Thymus (tissue), 11 donors: ENCODE data around the gene WFS1. TPM values are rescaled to one million over a fixed set of nuclear protein-coding genes. Genes with fewer than 3 reads are reported as not detected.

Source experiments
- DNase-seq, 9 donors: peaks; one replicate each; pipeline ENCODE4 v3.0.0-alpha.2; 2013; ENCODE audit warnings: low spot score in 9 of 9, low read depth in 6 of 9, missing footprints in 1 of 9
- H3K27ac ChIP-seq, 2 donors: one replicate each; pipeline ENCODE4 v1.5.1; 2013; ENCODE audit warnings: control low read depth in 1 of 2, low read depth in 1 of 2, low read length in 1 of 2, mild to moderate bottlenecking in 1 of 2, moderate library complexity in 1 of 2
- H3K27me3 ChIP-seq, 2 donors: one replicate each; pipeline ENCODE4 v1.5.1; 2013; ENCODE audit warnings: low read length in 1 of 2; ENCODE audit not compliant: control insufficient read depth in 2 of 2, insufficient read depth in 1 of 2
- H3K36me3 ChIP-seq, 2 donors: one replicate each; pipeline ENCODE4 v1.5.1; 2013; ENCODE audit warnings: low read length in 1 of 2, mild to moderate bottlenecking in 1 of 2, moderate library complexity in 1 of 2; ENCODE audit not compliant: control insufficient read depth in 2 of 2, insufficient read depth in 2 of 2
- H3K4me1 ChIP-seq, 2 donors: one replicate each; pipeline ENCODE4 v1.5.1; 2013; ENCODE audit warnings: low read length in 2 of 2; ENCODE audit not compliant: control insufficient read depth in 2 of 2, insufficient read depth in 2 of 2
- H3K4me3 ChIP-seq, 2 donors: one replicate each; pipeline ENCODE4 v1.5.1; 2013; ENCODE audit warnings: low read length in 2 of 2, control low read depth in 1 of 2, mild to moderate bottlenecking in 1 of 2
- H3K9me3 ChIP-seq, 2 donors: one replicate each; pipeline ENCODE4 v1.5.1; 2013; ENCODE audit warnings: low read length in 1 of 2, mild to moderate bottlenecking in 1 of 2; ENCODE audit not compliant: control insufficient read depth in 2 of 2, insufficient read depth in 1 of 2
- WGBS: extraction: QIAGEN DNeasy Blood & Tissue Kit; methylation state at CpG from one replicate; pipeline ENCODE4 v1.1.7; 2013; 5-methylcytosine and 5-hydroxymethylcytosine counted together
- polyA plus RNA-seq: library from polyadenylated mRNA; stranded (reverse); fragments of 200-250 nt; gene quantifications from one replicate; pipeline ENCODE4 v1.2.3, GENCODE V29; 2013
- total RNA-seq: library from RNA; stranded (reverse); fragments of 120-200 nt; gene quantifications from one replicate; pipeline ENCODE4 v1.2.4, GENCODE V29; 2013
- donor health status: healthy.

WFS1 gene
- total and polyA plus RNA-seq, 2 donors, result 1.5 to 5.1 TPM

DNA sequence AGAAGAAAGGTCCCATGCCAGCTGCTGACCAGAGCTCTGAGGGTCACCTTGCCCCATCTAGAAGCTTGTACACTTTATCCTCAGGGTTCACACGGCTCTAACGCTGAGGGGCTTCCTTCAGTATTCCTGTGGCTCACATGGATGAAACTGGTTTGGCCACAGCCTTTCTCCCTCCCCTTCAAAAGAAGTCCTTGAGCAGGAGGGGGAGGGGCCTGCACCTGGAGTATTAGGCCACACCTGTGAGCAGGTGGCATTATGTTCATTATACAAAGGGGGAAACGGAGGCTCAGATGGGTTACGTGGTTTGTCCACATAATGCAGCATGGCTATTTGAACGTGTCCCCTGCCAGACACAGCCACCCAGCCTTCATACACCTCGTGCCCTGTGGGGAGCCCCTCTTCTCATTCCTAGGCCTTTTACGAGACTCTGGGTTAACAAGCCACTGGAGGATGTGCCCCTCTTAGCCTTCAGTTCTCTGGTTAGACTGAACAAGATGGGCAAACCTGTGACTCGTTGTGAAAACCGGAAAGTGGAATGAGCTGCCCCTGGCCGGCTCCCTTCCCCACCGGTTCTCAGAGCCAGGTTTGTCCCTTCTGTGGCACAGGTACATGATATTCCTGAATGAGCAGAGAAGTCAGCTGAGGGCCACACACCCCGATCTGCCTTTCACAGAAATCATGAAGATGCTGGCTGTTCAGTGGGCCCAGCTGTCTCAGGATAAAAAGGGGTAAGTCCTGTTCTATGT is 42.1 kb upstream of the WFS1 start:
- 74% methylated on average over 12 of the region's 12 CpGs for WGBS
- no peak for DNase-seq

DNA sequence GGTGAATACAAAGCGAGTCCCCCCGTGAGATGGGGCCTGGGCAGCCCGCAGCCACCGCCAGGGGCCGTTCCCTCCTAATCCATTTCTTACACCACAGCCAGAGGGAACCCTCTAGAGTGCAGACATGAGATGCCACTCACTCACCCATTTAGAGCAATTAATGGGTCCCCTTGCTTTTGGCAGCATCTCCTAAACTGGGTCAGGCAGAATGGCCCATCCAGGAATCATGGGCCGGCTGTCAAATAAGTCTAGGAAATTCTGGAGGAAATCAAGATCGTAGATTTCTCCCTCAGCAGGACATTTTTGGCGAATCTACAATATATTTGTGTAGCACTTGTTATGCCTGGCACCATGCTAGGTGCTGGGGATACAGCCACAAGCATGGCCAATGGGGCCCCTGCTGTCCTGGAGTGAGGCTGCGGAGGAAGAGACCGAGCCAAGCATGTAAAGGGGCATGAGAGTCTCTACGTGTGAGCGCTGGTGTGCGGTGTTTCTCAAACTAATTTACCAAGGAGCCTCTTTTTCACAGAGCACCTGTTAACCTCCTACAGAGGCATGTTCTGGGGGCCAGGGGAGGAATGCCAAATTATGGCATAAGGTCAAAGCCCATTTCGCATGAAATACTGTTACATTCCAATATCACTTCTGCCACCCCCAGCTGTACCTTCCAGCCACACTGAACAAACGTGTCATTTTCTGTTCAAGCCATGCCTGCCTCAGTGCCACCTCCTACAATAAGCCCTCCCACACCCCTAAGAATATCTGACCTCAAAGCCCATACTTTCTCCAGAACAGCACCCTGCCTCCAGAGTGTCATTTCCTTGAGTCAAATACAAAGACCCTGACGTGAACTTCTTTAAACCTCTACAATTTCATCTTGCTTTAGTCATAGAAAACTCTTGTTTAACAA is 41.2 kb upstream of the WFS1 start:
- H3K27me3 ChIP-seq, result peaks cover 0 to 5% of the 10 kb centered on the region in 2 donors
- no peak overlapping the region for H3K4me3 ChIP-seq
- no peak for DNase-seq
- no peaks in the 10 kb centered on the region for H3K4me1 ChIP-seq
- WGBS, result 90% methylated on average over 16 of the region's 16 CpGs
- H3K36me3 ChIP-seq, result no peaks in the 10 kb centered on the region
- no peaks in the 10 kb centered on the region for H3K9me3 ChIP-seq
- no peak overlapping the region for H3K27ac ChIP-seq

More for the DNA sequence above, 42.1 kb upstream of the WFS1 start:
- H3K36me3 ChIP-seq, result no peaks in the 10 kb centered on the region
- H3K27me3 ChIP-seq, result peaks cover 0 to 10% of the 10 kb centered on the region in 2 donors
- H3K4me1 ChIP-seq, result no peaks in the 10 kb centered on the region
- H3K27ac ChIP-seq, result no peak overlapping the region
- H3K9me3 ChIP-seq, result peaks cover 0 to 3% of the 10 kb centered on the region in 2 donors
- no peak overlapping the region for H3K4me3 ChIP-seq

DNA sequence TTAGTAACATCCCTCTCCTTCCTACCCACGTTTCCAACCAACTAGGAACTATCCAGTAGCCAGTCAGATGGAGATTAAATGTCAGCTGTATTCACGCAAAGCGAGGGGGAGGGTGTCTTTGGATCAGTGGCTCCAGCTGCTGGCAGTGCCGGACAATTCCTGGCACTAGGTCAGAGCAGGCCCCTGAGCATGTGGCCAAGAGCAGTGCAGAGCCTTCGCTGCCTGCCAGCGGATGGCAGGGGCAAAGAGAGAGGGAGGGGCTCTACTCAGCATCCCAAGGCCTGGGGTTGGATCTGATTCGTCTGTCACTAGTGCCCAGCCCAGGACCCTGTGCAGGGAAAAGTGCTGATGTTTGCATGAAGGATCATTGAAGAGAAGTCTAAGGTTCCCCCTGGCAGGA is 40.6 kb upstream of the WFS1 start:
- H3K27me3 ChIP-seq, result peaks cover 0 to 4% of the 10 kb centered on the region in 2 donors
- no peaks in the 10 kb centered on the region for H3K4me1 ChIP-seq
- H3K4me3 ChIP-seq, result no peak overlapping the region
- WGBS, result 73% methylated on average over 7 of the region's 7 CpGs
- no peaks in the 10 kb centered on the region for H3K36me3 ChIP-seq
- no peak overlapping the region for H3K27ac ChIP-seq
- no peaks in the 10 kb centered on the region for H3K9me3 ChIP-seq
- no peak for DNase-seq

DNA sequence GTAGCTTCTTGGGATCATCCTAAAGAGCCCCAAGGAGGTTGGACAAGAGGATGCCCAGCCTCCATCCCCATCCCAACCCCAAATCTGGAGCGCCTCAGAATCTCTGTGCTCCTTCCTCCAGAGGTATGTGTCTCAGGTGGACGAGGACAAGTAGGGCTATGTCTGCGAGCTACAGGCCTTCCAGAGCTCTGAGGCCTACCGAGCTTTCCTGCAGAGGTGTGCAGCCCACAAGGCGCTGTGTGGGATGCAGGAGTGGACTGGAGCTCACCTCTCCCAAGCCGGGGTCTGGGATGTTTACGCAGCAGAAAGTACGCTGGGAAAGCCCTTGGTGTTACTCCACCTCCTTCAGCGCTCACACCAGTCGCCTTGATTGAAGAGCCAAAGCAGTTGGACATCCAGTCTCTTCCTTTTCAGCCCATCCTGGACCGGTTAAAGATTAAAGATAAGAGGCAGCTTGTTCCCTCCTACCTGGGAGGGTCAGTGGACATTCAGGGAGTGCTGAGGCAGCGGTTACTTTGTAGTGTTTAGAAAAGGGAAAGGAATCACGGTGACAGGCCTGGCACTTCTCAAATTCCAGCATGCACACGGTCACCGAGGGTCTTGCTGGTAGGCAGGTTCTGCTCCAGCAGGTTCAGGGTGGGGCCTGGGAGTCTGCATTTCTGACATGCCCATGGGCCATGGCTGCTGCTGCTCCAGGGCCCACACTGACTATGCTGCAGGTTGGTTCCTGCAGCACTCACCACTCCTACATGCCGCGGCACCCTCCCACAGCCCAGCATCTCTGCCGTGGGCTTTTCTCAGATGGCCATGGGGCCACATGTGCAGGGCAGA is 39.8 kb upstream of the WFS1 start:
- no peaks in the 10 kb centered on the region for H3K4me1 ChIP-seq
- no peaks in the 10 kb centered on the region for H3K36me3 ChIP-seq
- 86% methylated on average over 18 of the region's 18 CpGs for WGBS
- no peaks in the 10 kb centered on the region for H3K9me3 ChIP-seq
- DNase-seq, result no peak
- no peak overlapping the region for H3K27ac ChIP-seq
- peaks cover 0 to 2% of the 10 kb centered on the region in 2 donors for H3K27me3 ChIP-seq
- no peak overlapping the region for H3K4me3 ChIP-seq

DNA sequence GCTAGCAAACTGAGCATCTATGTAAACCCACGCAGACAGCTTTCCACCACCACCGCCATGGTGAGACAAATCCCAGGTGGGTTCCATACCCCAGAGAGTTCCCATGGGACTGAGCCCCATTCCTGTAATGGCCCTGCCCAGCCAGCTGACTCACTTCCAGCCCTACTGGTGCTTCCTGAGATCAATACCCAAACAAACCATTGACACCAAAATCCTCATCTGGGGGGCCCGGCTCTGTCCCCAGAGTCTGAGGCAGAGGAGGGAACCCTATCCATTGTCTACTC is 39.2 kb upstream of the WFS1 start:
- 80% methylated on average over 3 of the region's 3 CpGs for WGBS

DNA sequence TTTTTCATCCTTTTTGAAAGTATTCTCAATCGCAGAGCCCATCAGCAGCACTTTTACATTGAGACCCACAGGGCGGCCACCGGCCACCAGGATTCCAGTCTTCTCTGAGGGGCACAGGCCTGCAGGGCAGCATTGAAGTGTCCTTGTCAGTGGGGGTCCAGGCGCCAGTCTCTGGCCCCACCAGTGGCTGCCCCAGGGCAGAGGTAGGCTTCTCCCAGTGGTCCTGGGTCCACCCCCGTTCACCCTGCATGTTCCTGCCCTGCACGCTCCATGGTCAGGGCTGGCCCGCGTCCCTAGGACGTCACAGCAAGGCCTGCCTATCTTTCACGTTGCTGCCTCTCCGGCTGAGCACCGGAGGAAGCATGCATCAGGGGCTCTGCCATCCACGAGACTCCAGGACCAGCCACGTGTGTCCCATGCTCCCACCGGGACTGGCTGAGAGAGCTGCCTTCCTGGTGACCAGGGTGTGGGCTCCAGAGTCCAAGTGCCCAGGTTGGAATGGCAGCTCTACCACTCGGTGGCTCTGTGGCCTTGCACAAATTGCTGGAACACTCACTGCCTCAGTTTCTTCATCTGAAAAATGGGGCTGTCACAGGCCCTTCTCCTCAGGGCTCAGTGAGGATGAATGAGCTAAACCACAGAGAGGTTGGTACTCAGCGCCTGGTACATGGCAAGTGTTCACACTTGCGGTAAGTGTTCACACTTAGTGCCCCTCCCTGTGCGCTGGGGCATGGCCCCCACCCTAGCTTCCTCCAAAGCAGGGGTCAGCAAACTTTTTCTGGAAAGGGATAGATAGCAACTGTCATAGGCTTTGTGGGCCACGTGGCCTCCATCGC is 38.6 kb upstream of the WFS1 start:
- DNase-seq, result no peak
- no peaks in the 10 kb centered on the region for H3K36me3 ChIP-seq
- no peaks in the 10 kb centered on the region for H3K27me3 ChIP-seq
- no peaks in the 10 kb centered on the region for H3K4me1 ChIP-seq
- 96% methylated on average over 21 of the region's 21 CpGs for WGBS
- H3K4me3 ChIP-seq, result no peak overlapping the region
- H3K9me3 ChIP-seq, result no peaks in the 10 kb centered on the region
- no peak overlapping the region for H3K27ac ChIP-seq

More for the DNA sequence above, 39.2 kb upstream of the WFS1 start:
- peaks cover 0 to 2% of the 10 kb centered on the region in 2 donors for H3K27me3 ChIP-seq
- no peak for DNase-seq
- H3K36me3 ChIP-seq, result no peaks in the 10 kb centered on the region
- H3K27ac ChIP-seq, result no peak overlapping the region
- H3K4me1 ChIP-seq, result no peaks in the 10 kb centered on the region
- no peaks in the 10 kb centered on the region for H3K9me3 ChIP-seq
- no peak overlapping the region for H3K4me3 ChIP-seq

DNA sequence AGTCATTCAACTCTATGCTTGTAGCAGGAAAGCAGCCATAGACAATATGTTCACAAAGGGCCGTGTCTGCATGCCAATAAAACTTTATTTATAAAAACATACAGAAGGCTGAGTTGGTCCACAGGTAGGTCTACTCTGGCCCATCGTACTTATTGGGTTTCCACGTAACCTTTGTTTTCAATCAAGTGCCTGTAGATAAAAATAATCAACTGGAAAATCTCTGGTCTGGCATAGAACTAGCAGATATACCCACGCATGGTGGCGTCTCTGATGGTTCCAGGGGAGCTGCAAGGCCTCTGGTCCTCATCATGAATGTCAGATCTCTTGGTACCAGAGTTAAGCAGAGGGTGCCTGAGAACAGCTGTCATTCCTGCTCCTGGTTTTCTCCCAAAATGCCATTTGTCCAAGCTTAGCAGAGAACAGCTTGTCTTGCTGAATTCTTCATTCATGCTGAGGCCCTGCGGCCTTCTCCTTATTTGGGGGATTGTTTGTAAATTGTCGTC is 37.9 kb upstream of the WFS1 start:
- H3K9me3 ChIP-seq, result no peaks in the 10 kb centered on the region
- no peaks in the 10 kb centered on the region for H3K27me3 ChIP-seq
- 92% methylated on average over 7 of the region's 7 CpGs for WGBS
- no peak overlapping the region for H3K27ac ChIP-seq
- H3K36me3 ChIP-seq, result no peaks in the 10 kb centered on the region
- no peaks in the 10 kb centered on the region for H3K4me1 ChIP-seq
- DNase-seq, result no peak
- no peak overlapping the region for H3K4me3 ChIP-seq
